Panc1 (cell line): ENCODE measurements around the gene ABCA1. TPM values are rescaled to one million over a fixed set of nuclear protein-coding genes. Genes with fewer than 3 reads are reported as not detected.

Experiments used
- ATAC-seq: fragments of 200-7000 bp; cut with Tn5 transposase; 2 replicates; pipeline ENCODE4 v1.9.1; 2020; ENCODE audit warnings: mild to moderate bottlenecking, moderate library complexity
- BruUV-seq: library from RNA; stranded (reverse); fragments of 400-500 nt; replicated peaks from 2 replicates; lab custom pipeline; 2021; lab: Mats Ljungman, UMichigan
- CTCF ChIA-PET: fragments of 300-600 bp; sonication (Branson Sonifier 250); formaldehyde crosslinking; loops from one replicate; lab custom pipeline; 2022; ENCODE audit warnings: antibody characterized with exemption; lab: Charles Lee
- POLR2A ChIA-PET: fragments of 300-600 bp; sonication (Branson Sonifier 250); formaldehyde crosslinking; loops from one replicate; lab custom pipeline; 2022; ENCODE audit warnings: antibody characterized with exemption; lab: Charles Lee
- DNase-seq: peaks from one replicate; pipeline ENCODE4 v3.0.0-alpha.2; 2010; ENCODE audit warnings: low read depth, low spot score
- H3K27ac ChIP-seq: 2 replicates; pipeline ENCODE4 v1.5.1; 2011; ENCODE audit warnings: mild to moderate bottlenecking, low read length, inconsistent platforms
- H3K27me3 ChIP-seq: fragments of 200-500 bp; sonication (Bioruptor generic); 2 replicates; pipeline ENCODE4 v1.6.0; 2014; ENCODE audit warnings: low read length, inconsistent platforms; ENCODE audit not compliant: control insufficient read depth, insufficient read depth
- H3K36me3 ChIP-seq: fragments of 200-500 bp; sonication (Bioruptor generic); 2 replicates; pipeline ENCODE4 v1.5.1; 2014; ENCODE audit warnings: inconsistent platforms, mild to moderate bottlenecking, low read length, moderate library complexity; ENCODE audit not compliant: control insufficient read depth, insufficient read depth
- H3K4me1 ChIP-seq: 2 replicates; pipeline ENCODE4 v1.5.1; 2011; ENCODE audit warnings: inconsistent platforms, mild to moderate bottlenecking, low read length, moderate library complexity; ENCODE audit not compliant: control insufficient read depth, insufficient read depth
- H3K4me3 ChIP-seq, 2 experiments: 2 replicates each; pipeline ENCODE4 v1.5.1; 2011 to 2012; ENCODE audit warnings: low read depth in 2 of 2, low read length in 2 of 2, mild to moderate bottlenecking in 2 of 2, inconsistent platforms in 1 of 2, moderate library complexity in 1 of 2
- H3K9me3 ChIP-seq: fragments of 200-500 bp; sonication (Bioruptor generic); 2 replicates; pipeline ENCODE4 v1.5.1; 2014; ENCODE audit warnings: low read depth, mild to moderate bottlenecking, inconsistent platforms, low read length, moderate library complexity; ENCODE audit not compliant: control insufficient read depth, insufficient read depth
- CTCF ChIP-seq: fragments of 450-650 bp; IDR thresholded peaks from 2 replicates; pipeline ENCODE4 v1.5.1; 2017; ENCODE audit warnings: mild to moderate bottlenecking
- POLR2AphosphoS5 ChIP-seq: IDR thresholded peaks from 2 replicates; pipeline ENCODE4 v1.6.1; 2012; ENCODE audit warnings: mild to moderate bottlenecking, low read depth, low read length, moderate library complexity
- REST ChIP-seq, 2 experiments: IDR thresholded peaks; 2 replicates each; pipeline ENCODE4 v1.6.1; 2011 to 2012; ENCODE audit warnings: low read depth in 2 of 2, control low read depth in 1 of 2, low read length in 1 of 2, mild to moderate bottlenecking in 1 of 2, moderate library complexity in 1 of 2; ENCODE audit not compliant: insufficient read depth in 1 of 2
- SIN3A ChIP-seq: IDR thresholded peaks from 2 replicates; pipeline ENCODE4 v1.6.1; 2012; ENCODE audit warnings: low read depth, mild to moderate bottlenecking, low read length, moderate library complexity, borderline replicate concordance; ENCODE audit not compliant: insufficient read depth
- TCF7L2 ChIP-seq: IDR thresholded peaks from 2 replicates; pipeline ENCODE4 v1.6.1; 2011; ENCODE audit warnings: mild to moderate bottlenecking, low read depth, low read length, inconsistent platforms
- in situ Hi-C: cut with HindIII; loops from 2 replicates; pipeline ENCODE4 v1.10.0; 2016; ENCODE audit warnings: low sequenced_read_pairs, low pct_unique_long_range_greater_than_20kb
- intact Hi-C: fragments of 100-400 bp; cut with micrococcal nuclease; formaldehyde crosslinking; loops from one replicate; pipeline ENCODE4 v1.10.0; 2022; ENCODE audit not compliant: unreplicated experiment
- total RNA-seq: library from RNA; stranded (reverse); gene quantifications from one replicate; pipeline ENCODE4 v1.2.1, GENCODE V29; 2021; ENCODE audit not compliant: unreplicated experiment

ABCA1 gene
- total RNA-seq, 1 experiment from 2014 or later, result 2.6 TPM

GRCh38 chr9:104802906-104803305 is 125.0 kb downstream of the ABCA1 start:
- no peaks in the 10 kb centered on the region for H3K36me3 ChIP-seq
- in situ Hi-C loops, result no loop called here
- DNase-seq (no peak), ATAC-seq (no peak)
- POLR2A ChIA-PET, result no interaction called here
- no peak overlapping the region for H3K27ac ChIP-seq
- no peak overlapping the region for H3K4me3 ChIP-seq
- H3K9me3 ChIP-seq, result no peaks in the 10 kb centered on the region
- CTCF ChIA-PET, result no interaction called here
- H3K4me1 ChIP-seq, result no peaks in the 10 kb centered on the region
- intact Hi-C loops, result loop anchor here (10.0 kb wide), 1 partner anchor 352 kb away; no protein-coding TSS in a partner anchor
- no peaks in the 10 kb centered on the region for H3K27me3 ChIP-seq
- TF ChIP-seq POLR2AphosphoS5 (no peak), CTCF (no peak), REST (IDR thresholded peaks at IDR 0.05; ENCODE audit: insufficient read depth in 1 of 2, low read depth in 2 of 2, low read length in 1 of 2) (no peak), TCF7L2 (no peak), SIN3A (no peak)
- BruUV-seq, result no TSS peak

- intact Hi-C loops (loop anchor here (10.0 kb wide), 1 partner anchor 353 kb away; no protein-coding TSS in a partner anchor), in situ Hi-C loops (no loop called here)
- ATAC-seq, result no peak
- TF ChIP-seq SIN3A, result no peak
- BruUV-seq, result no TSS peak
- H3K27ac ChIP-seq, result no peak overlapping the region
- no peak overlapping the region for H3K4me3 ChIP-seq
- ChIA-PET POLR2A (interaction anchor here (0.6 kb wide), 1 partner anchor 456 kb away, joined by 4 read pairs; no protein-coding TSS in a partner anchor), CTCF (no interaction called here)
- H3K4me1 ChIP-seq, result no peaks in the 10 kb centered on the region
- no peaks in the 10 kb centered on the region for H3K9me3 ChIP-seq
- DNase-seq, result no peak
- no peaks in the 10 kb centered on the region for H3K27me3 ChIP-seq
- H3K36me3 ChIP-seq, result no peaks in the 10 kb centered on the region
Measured at GRCh38 chr9:104802110-104802509, 125.8 kb downstream of the ABCA1 start.

GRCh38 chr9:104800068-104800785 is 127.7 kb downstream of the ABCA1 start:
- no peak for ATAC-seq
- no peak for DNase-seq
- Histone ChIP-seq H3K27me3 (no peaks in the 10 kb centered on the region), H3K27ac (no peak overlapping the region), H3K4me3 (no peak overlapping the region), H3K36me3 (no peaks in the 10 kb centered on the region), H3K4me1 (no peaks in the 10 kb centered on the region), H3K9me3 (no peaks in the 10 kb centered on the region)
- TF ChIP-seq REST (IDR thresholded peaks at IDR 0.05; ENCODE audit: insufficient read depth in 1 of 2, low read depth in 2 of 2, low read length in 1 of 2), result no peak
- intact Hi-C loops (loop anchor here (10.0 kb wide), 1 partner anchor 355 kb away; no protein-coding TSS in a partner anchor), in situ Hi-C loops (no loop called here)
- no TSS peak for BruUV-seq
- ChIA-PET CTCF (no interaction called here), POLR2A (no interaction called here)
